H1 (cell line): Measurements from ENCODE around the gene ETV7. TPM values are rescaled to one million over a fixed set of nuclear protein-coding genes. Genes with fewer than 3 reads are reported as not detected.

ENCODE experiments used
- CTCF ChIA-PET: fragments of 300-600 bp; sonication (Branson Sonifier 250); formaldehyde crosslinking; loops from one replicate; lab custom pipeline; 2021; ENCODE audit not compliant: partially characterized antibody; lab: Charles Lee
- POLR2A ChIA-PET: fragments of 300-600 bp; sonication (Branson Sonifier 250); formaldehyde crosslinking; loops from one replicate; lab custom pipeline; 2021; ENCODE audit warnings: inconsistent platforms; ENCODE audit not compliant: partially characterized antibody; lab: Charles Lee
- DNase-seq, 2 experiments: peaks; one replicate each; pipeline versions ENCODE4 v3.0.0 to v3.0.0-alpha.2; 2010 to 2022; ENCODE audit warnings: low spot score in 2 of 2, low read depth in 1 of 2, mixed read lengths in 1 of 2
- FAIRE-seq: peaks from 2 replicates; lab custom pipeline; 2011; peaks lifted over from hg19 to GRCh38; lab: Jason Lieb, UNC
- H2AFZ ChIP-seq: 2 replicates; pipeline ENCODE4 v1.8.1; 2012; ENCODE audit warnings: low read length, inconsistent platforms
- H2AK5ac ChIP-seq: 2 replicates; pipeline ENCODE4 v1.6.1; 2013; ENCODE audit warnings: low read depth, low read length
- H2BK120ac ChIP-seq: replicated peaks from 2 replicates; pipeline ENCODE3; 2013; ENCODE audit warnings: low read depth, low read length, inconsistent platforms
- H2BK12ac ChIP-seq: 2 replicates; pipeline ENCODE4 v1.6.1; 2013; ENCODE audit warnings: low read depth, low read length
- H2BK15ac ChIP-seq: 2 replicates; pipeline ENCODE4 v1.6.1; 2013; ENCODE audit warnings: low read length
- H2BK20ac ChIP-seq: 2 replicates; pipeline ENCODE4 v1.6.1; 2013; ENCODE audit warnings: low read length
- H2BK5ac ChIP-seq: 2 replicates; pipeline ENCODE4 v1.6.1; 2013; ENCODE audit warnings: low read depth, low read length
- H3K14ac ChIP-seq: 2 replicates; pipeline ENCODE4 v1.6.1; 2013; ENCODE audit warnings: inconsistent platforms; ENCODE audit not compliant: insufficient read length
- H3K18ac ChIP-seq: 2 replicates; pipeline ENCODE4 v1.6.1; 2013; ENCODE audit warnings: low read length; ENCODE audit errors: extremely low read depth
- H3K23ac ChIP-seq: 2 replicates; pipeline ENCODE4 v1.6.1; 2013; ENCODE audit warnings: inconsistent platforms; ENCODE audit not compliant: insufficient read length
- H3K23me2 ChIP-seq: 2 replicates; pipeline ENCODE4 v1.6.1; 2013; ENCODE audit warnings: low read depth, low read length
- H3K27ac ChIP-seq: 2 replicates; pipeline ENCODE4 v1.6.1; 2011; ENCODE audit warnings: low read depth, low read length, inconsistent platforms
- H3K27me3 ChIP-seq, 4 experiments: replicated peaks in 1 of 4; 1 replicate in 1 of 4; 2 replicates in 3 of 4; pipeline versions ENCODE4 v1.6.1 to v1.8.1; 2011 to 2013; ENCODE audit warnings: low read length in 3 of 4, mild to moderate bottlenecking in 3 of 4, inconsistent platforms in 2 of 4, mixed read lengths in 2 of 4, moderate library complexity in 1 of 4; ENCODE audit not compliant: control insufficient read depth in 3 of 4, insufficient read depth in 3 of 4; ENCODE audit errors: extremely low read depth in 1 of 4
- H3K36me3 ChIP-seq, 4 experiments: 2 replicates each; pipeline versions ENCODE4 v1.6.1 to v1.8.1; 2011 to 2013; ENCODE audit warnings: mild to moderate bottlenecking in 4 of 4, low read length in 3 of 4, moderate library complexity in 2 of 4, control low read depth in 1 of 4, inconsistent platforms in 1 of 4; ENCODE audit not compliant: insufficient read depth in 4 of 4, control insufficient read depth in 2 of 4
- H3K4ac ChIP-seq: replicated peaks from 2 replicates; pipeline ENCODE3; 2013; ENCODE audit warnings: low read length, low read depth, mixed read lengths, inconsistent platforms; ENCODE audit not compliant: insufficient read length
- H3K4me1 ChIP-seq, 4 experiments: replicated peaks in 1 of 4; 1 replicate in 1 of 4; 2 replicates in 3 of 4; pipeline versions ENCODE4 v1.6.1 to v1.8.1; 2011 to 2013; ENCODE audit warnings: low read length in 3 of 4, inconsistent platforms in 2 of 4, mixed read lengths in 1 of 4; ENCODE audit not compliant: insufficient read depth in 4 of 4, control insufficient read depth in 3 of 4
- H3K4me2 ChIP-seq, 2 experiments: 2 replicates each; pipeline versions ENCODE4 v1.6.1 to v1.8.1; 2011 to 2013; ENCODE audit warnings: low read depth in 2 of 2, low read length in 2 of 2, control low read depth in 1 of 2, inconsistent platforms in 1 of 2, mild to moderate bottlenecking in 1 of 2; ENCODE audit not compliant: insufficient read depth in 1 of 2
- H3K4me3 ChIP-seq, 4 experiments: fragments of 200-600, 300-600 bp in 1 of 4; sonication (generic), shearing (Covaris generic), sonication (Bioruptor Twin) in 1 of 4; 2 replicates each; pipeline versions ENCODE4 v1.5.1 to v1.8.1; 2011 to 2016; ENCODE audit warnings: low read length in 4 of 4, low read depth in 3 of 4, control low read depth in 2 of 4, inconsistent platforms in 2 of 4, mild to moderate bottlenecking in 2 of 4, mixed read lengths in 1 of 4, moderate library complexity in 1 of 4; ENCODE audit not compliant: insufficient read depth in 2 of 4; ENCODE audit errors: extremely low read depth in 1 of 4
- H3K56ac ChIP-seq: replicated peaks from 2 replicates; pipeline ENCODE3; 2013; ENCODE audit warnings: low read depth, mild to moderate bottlenecking, mixed read lengths, low read length, inconsistent platforms; ENCODE audit not compliant: insufficient read length
- H3K79me1 ChIP-seq: 2 replicates; pipeline ENCODE4 v1.6.1; 2013; ENCODE audit warnings: low read depth, low read length, control low read depth
- H3K79me2 ChIP-seq, 2 experiments: 2 replicates each; pipeline versions ENCODE4 v1.6.1 to v1.8.1; 2012 to 2013; ENCODE audit warnings: low read length in 2 of 2, mild to moderate bottlenecking in 2 of 2, inconsistent platforms in 1 of 2; ENCODE audit not compliant: insufficient read depth in 2 of 2, control insufficient read depth in 1 of 2
- H3K9ac ChIP-seq, 4 experiments: replicated peaks in 1 of 4; 1 replicate in 1 of 4; 2 replicates in 3 of 4; pipeline versions ENCODE4 v1.6.1 to v1.8.1; 2011 to 2013; ENCODE audit warnings: low read depth in 3 of 4, low read length in 3 of 4, control low read depth in 2 of 4, mild to moderate bottlenecking in 2 of 4, moderate library complexity in 2 of 4, inconsistent platforms in 1 of 4; ENCODE audit errors: extremely low read depth in 1 of 4
- H3K9me3 ChIP-seq, 2 experiments: 2 replicates each; pipeline versions ENCODE4 v1.6.1 to v1.8.1; 2012 to 2013; ENCODE audit warnings: mild to moderate bottlenecking in 2 of 2, moderate library complexity in 2 of 2, control low read depth in 1 of 2, inconsistent platforms in 1 of 2, low read depth in 1 of 2, low read length in 1 of 2, mixed read lengths in 1 of 2; ENCODE audit not compliant: insufficient read depth in 2 of 2
- H4K20me1 ChIP-seq, 2 experiments: replicated peaks in 1 of 2; 2 replicates each; pipeline versions ENCODE3 to v1.8.1; 2011 to 2013; ENCODE audit warnings: inconsistent platforms in 2 of 2, low read length in 2 of 2, mild to moderate bottlenecking in 1 of 2; ENCODE audit not compliant: insufficient read depth in 2 of 2, control insufficient read depth in 1 of 2
- H4K5ac ChIP-seq: 2 replicates; pipeline ENCODE4 v1.6.1; 2013; ENCODE audit warnings: low read length, low read depth, mixed read lengths, inconsistent platforms; ENCODE audit not compliant: insufficient read length
- H4K8ac ChIP-seq: 2 replicates; pipeline ENCODE4 v1.8.0; 2013; ENCODE audit warnings: mild to moderate bottlenecking, moderate library complexity, low read length, inconsistent platforms; ENCODE audit not compliant: insufficient read depth; ENCODE audit errors: extremely low read depth
- H4K91ac ChIP-seq: replicated peaks from 2 replicates; pipeline ENCODE3; 2013; ENCODE audit warnings: low read length, mixed read lengths, inconsistent platforms; ENCODE audit not compliant: insufficient read length
- SP1 ChIP-seq: IDR thresholded peaks from 2 replicates; pipeline ENCODE4 v1.6.1; 2011; ENCODE audit warnings: low read depth, low read length
- WGBS, 2 experiments: shearing (Covaris generic) in 1 of 2; methylation state at CpG; one replicate each; pipeline versions ENCODE4 v1.1.6 to v1.1.7; 2013 to 2015; ENCODE audit warnings: low lambda C conversion rate in 2 of 2, mixed read lengths in 2 of 2, inconsistent platforms in 1 of 2, low coverage in 1 of 2, missing lambda C conversion rate in 1 of 2; ENCODE audit not compliant: insufficient replicate concordance in 2 of 2, insufficient coverage in 1 of 2, insufficient read length in 1 of 2; ENCODE audit errors: extremely low coverage in 1 of 2, missing lambda C conversion rate in 1 of 2; 5-methylcytosine and 5-hydroxymethylcytosine counted together
- polyA plus RNA-seq, 7 experiments: library from polyadenylated mRNA; depleted of rRNA in 3 of 7; stranded (reverse) in 5 of 7; unstranded in 2 of 7; fragments of >200 nt in 5 of 7; fragments of 200-250 nt in 2 of 7; gene quantifications; 1 replicate in 5 of 7; 2 replicates in 1 of 7; 4 replicates in 1 of 7; pipeline versions ENCODE4 v1.2.1 to v1.2.3, GENCODE V29; 2011 to 2013; ENCODE audit warnings: missing spikeins in 2 of 7, mixed read lengths in 2 of 7
- total RNA-seq: library from RNA; stranded (reverse); fragmentation: NEBNext Ultra II Directional; extraction: Animal tissue kit (Norgen Biotek cat#: 25700); gene quantifications from 2 replicates; pipeline ENCODE4 v1.2.1, GENCODE V29; 2021

The ETV7 gene
- total and polyA plus RNA-seq, 2 of the 8 experiments (the other 6 are each of a cell fraction or from before 2014, with no cell fraction given), result 0.54 to 2.4 TPM

GRCh38 chr6:36324191-36324590 lies 63.3 kb downstream of the ETV7 start:
- Histone ChIP-seq H3K27ac (no peak overlapping the region), H2BK15ac (no peak overlapping the region), H4K20me1 (peaks cover 0 to 2% of the 10 kb centered on the region in 2 experiments), H3K23me2 (no peaks in the 10 kb centered on the region), H3K4me1 (peaks cover 0 to 10% (median 5%) of the 10 kb centered on the region in 4 experiments; a peak in 4 of 7 replicates), H3K4me3 (no peak overlapping the region), H3K4ac (no peak overlapping the region), H2BK5ac (no peak overlapping the region), H3K9me3 (no peaks in the 10 kb centered on the region)
- DNase-seq, result no peak
- no peak for TF ChIP-seq SP1
- TF ChIP-seq, all 59 proteins: peak for 0
- Histone ChIP-seq H4K5ac (no peak overlapping the region), H3K27me3 (no peaks in the 10 kb centered on the region; a peak in 1 of 7 replicates), H3K23ac (no peak overlapping the region), H2AFZ (no peak overlapping the region), H2AK5ac (no peak overlapping the region), H2BK120ac (no peak overlapping the region), H3K79me1 (no peaks in the 10 kb centered on the region), H3K79me2 (no peaks in the 10 kb centered on the region), H3K56ac (no peak overlapping the region), H3K4me2 (no peak overlapping the region), H3K18ac (no peak overlapping the region), H4K8ac (no peak overlapping the region), H3K14ac (no peak overlapping the region), H3K36me3 (no peaks in the 10 kb centered on the region), H3K9ac (no peak overlapping the region), H4K91ac (no peak overlapping the region), H2BK20ac (no peak overlapping the region), H2BK12ac (no peak overlapping the region)
- FAIRE-seq, result no peak
- ChIA-PET CTCF (interaction anchor here (0.6 to 4.2 kb wide), 4 partner anchors 17 to 38 kb away, joined by 3 to 14 read pairs (median 7); no protein-coding TSS in a partner anchor), POLR2A (interaction anchor here (1.2 kb wide), 1 partner anchor 27 kb away, joined by 4 read pairs; no protein-coding TSS in a partner anchor)
- WGBS, 2 experiments, result 83% methylated on average over 6 of the region's 6 CpGs; no CpG with 5 or more reads in 1 of the 2 experiments
